ENCODE data around the gene PIAS4.

PIAS4 gene

GRCh38 chr19:3976495-3977241, 30.9 kb upstream of the PIAS4 start:
- Histone ChIP-seq H3K4me3 (no peak overlapping the region), H3K27ac (no peak overlapping the region)

GRCh38 chr19:3977242-3978143, 30.0 kb upstream of the PIAS4 start:
- Histone ChIP-seq H3K27ac (no peak overlapping the region), H3K4me3 (no peak overlapping the region)

- H3K27ac ChIP-seq: no peak overlapping the region
- H3K4me3 ChIP-seq: no peak overlapping the region
Observed at GRCh38 chr19:3978145-3978544, 29.4 kb upstream of the PIAS4 start.

GRCh38 chr19:3979289-3979673, 28.3 kb upstream of the PIAS4 start:
- no peak overlapping the region for H3K4me3 ChIP-seq
- H3K27ac ChIP-seq: no peak overlapping the region

- Histone ChIP-seq H3K4me3 (no peak overlapping the region), H3K27ac (no peak overlapping the region)
Observed at GRCh38 chr19:3979674-3980352, 27.7 kb upstream of the PIAS4 start.

GRCh38 chr19:3980353-3981251, 26.9 kb upstream of the PIAS4 start:
- H3K27ac ChIP-seq: peak overlapping the region in 1 of 21 experiments; percentile 16
- H3K4me3 ChIP-seq: no peak overlapping the region

- no peak overlapping the region for H3K4me3 ChIP-seq
- peak overlapping the region in 1 of 21 experiments; percentile 16 for H3K27ac ChIP-seq
Observed at GRCh38 chr19:3981373-3981735, 26.2 kb upstream of the PIAS4 start.

GRCh38 chr19:3981736-3982681, 25.5 kb upstream of the PIAS4 start:
- Histone ChIP-seq H3K27ac (no peak overlapping the region), H3K4me3 (no peak overlapping the region)

GRCh38 chr19:3982701-3983541, 24.6 kb upstream of the PIAS4 start:
- Histone ChIP-seq H3K27ac (peak overlapping the region in 9 of 21 experiments; percentile 91 to 99 (median 98)), H3K4me3 (peak overlapping the region in 4 of 7 experiments; percentile 69 to 96 (median 89))

- Histone ChIP-seq H3K27ac (peak overlapping the region in 15 of 21 experiments; percentile 91 to 99 (median 97)), H3K4me3 (peak overlapping the region; percentile 69 to 96 (median 83))
Observed at GRCh38 chr19:3983542-3983914, 24.0 kb upstream of the PIAS4 start.

GRCh38 chr19:3983936-3984583, 23.5 kb upstream of the PIAS4 start:
- H3K27ac ChIP-seq: peak overlapping the region in 20 of 21 experiments; percentile 79 to 99 (median 96)

GRCh38 chr19:3984584-3984907, 23.0 kb upstream of the PIAS4 start:
- Histone ChIP-seq H3K27ac (peak overlapping the region; percentile 79 to 99 (median 96)), H3K4me3 (peak overlapping the region; percentile 69 to 96 (median 83))

More at GRCh38 chr19:3983936-3984583, 23.5 kb upstream of the PIAS4 start:
- H3K4me3 ChIP-seq: peak overlapping the region; percentile 69 to 96 (median 83)

- Histone ChIP-seq H3K4me3 (peak within 1 kb of the TSS; percentile 69 to 96 (median 83)), H3K27ac (peak within 1 kb of the TSS; percentile 79 to 99 (median 96))
Observed at GRCh38 chr19:3984908-3985642, 22.5 kb upstream of the PIAS4 start, which contains the start of gene EEF2. TSS of gene EEF2 (minus strand) at chr19:3985463. CDS start at chr19:3985380, 83 bp downstream.

GRCh38 chr19:3985643-3986259, 21.8 kb upstream of the PIAS4 start:
- H3K27ac ChIP-seq: peak overlapping the region in 16 of 21 experiments; percentile 11 to 99 (median 94)
- H3K4me3 ChIP-seq: peak overlapping the region; percentile 69 to 96 (median 83)

GRCh38 chr19:3986260-3987041, 21.1 kb upstream of the PIAS4 start:
- Histone ChIP-seq H3K27ac (peak overlapping the region in 11 of 21 experiments; percentile 3 to 99 (median 55)), H3K4me3 (peak overlapping the region; percentile 69 to 96 (median 83))

All from skin epidermis (tissue), 12 donors.